Stomach (tissue), 9 donors: ENCODE results near the gene CORO2B. TPM values are rescaled to one million over a fixed set of nuclear protein-coding genes. Genes with fewer than 3 reads are reported as not detected.

Experiments
- DNase-seq, 2 donors: peaks; one replicate each; pipeline versions ENCODE4 v3.0.0 to v3.0.0-alpha.2; 2013 to 2019
- H3K27ac ChIP-seq, 5 donors: fragments of 200-600 bp in 4 of 5; sonication (generic) in 4 of 5; one replicate each; pipeline ENCODE4 v1.5.1; 2013 to 2019; ENCODE audit warnings: mild to moderate bottlenecking in 1 of 5, moderate library complexity in 1 of 5
- H3K27me3 ChIP-seq, 3 donors: fragments of 200-600 bp; sonication (generic); one replicate each; pipeline ENCODE4 v1.5.1; 2017 to 2019; ENCODE audit warnings: mixed run types in 1 of 3
- H3K36me3 ChIP-seq, 4 donors: fragments of 200-600 bp; sonication (generic); 1 replicate in 3 of 4; 2 replicates in 1 of 4; pipeline ENCODE4 v1.5.1; 2016 to 2019
- H3K4me1 ChIP-seq, 4 donors: fragments of 200-600 bp; sonication (generic); one replicate each; pipeline ENCODE4 v1.5.1; 2016 to 2019
- H3K4me3 ChIP-seq, 4 donors: fragments of 200-600 bp; sonication (generic) in 3 of 4; one replicate each; pipeline ENCODE4 v1.5.1; 2016 to 2019; ENCODE audit warnings: mild to moderate bottlenecking in 1 of 4
- H3K9me3 ChIP-seq, 4 donors: fragments of 200-600 bp; sonication (generic); one replicate each; pipeline ENCODE4 v1.5.1; 2016 to 2019
- EP300 ChIP-seq: sonication (generic); formaldehyde crosslinking; IDR thresholded peaks from one replicate; pipeline ENCODE4 v1.6.1; 2017; ENCODE audit warnings: antibody characterized with exemption
- POLR2A ChIP-seq, 4 donors: fragments of 450-650 bp; IDR thresholded peaks; one replicate each; pipeline ENCODE4 v1.6.1; 2016; ENCODE audit warnings: antibody characterized with exemption in 4 of 4, control low read depth in 2 of 4, mild to moderate bottlenecking in 1 of 4, moderate library complexity in 1 of 4
- POLR2AphosphoS5 ChIP-seq, 3 donors: sonication (generic); formaldehyde crosslinking; IDR thresholded peaks; one replicate each; pipeline ENCODE4 v1.6.1; 2016; ENCODE audit warnings: antibody characterized with exemption in 3 of 3
- WGBS, 5 donors: extraction: QIAGEN DNeasy Blood & Tissue Kit in 3 of 5; methylation state at CpG; one replicate each; pipeline versions ENCODE4 v1.1.5 to v1.1.7; 2013 to 2018; 5-methylcytosine and 5-hydroxymethylcytosine counted together
- intact Hi-C: fragments of 100-400 bp; cut with DNase I; formaldehyde crosslinking; loops from one replicate; pipeline ENCODE4 v1.15.1; 2023; ENCODE audit warnings: low total_unique reads
- polyA plus RNA-seq, 3 donors: library from polyadenylated mRNA; stranded (reverse); fragments of 200-250 nt; gene quantifications; one replicate each; pipeline ENCODE4 v1.2.3, GENCODE V29; 2013
- total RNA-seq, 5 donors: library from RNA; depleted of rRNA; stranded (reverse); fragments of >200 nt; gene quantifications; one replicate each; pipeline versions ENCODE4 v1.1.0 to v1.2.3, GENCODE V29; 2014 to 2016
- TF ChIP-seq, protein P1 (sequence below), 7 experiments: fragments of 450-650 bp in 4 of 7; fragments of 200-600 bp in 3 of 7; sonication (generic) in 3 of 7; IDR thresholded peaks; one replicate each; pipeline ENCODE4 v1.5.1; 2016 to 2019; ENCODE audit warnings: antibody characterized with exemption in 7 of 7, control low read depth in 2 of 7, mild to moderate bottlenecking in 1 of 7
- donor health status: healthy with polysubstance abuse.
- donor health status: Bipolar disorder and iron deficiency.
- donor health status: healthy.

CORO2B gene
- total and polyA plus RNA-seq, 8 donors: 0.89 to 3.7 (median 2.3) TPM; not detected in 1

DNA sequence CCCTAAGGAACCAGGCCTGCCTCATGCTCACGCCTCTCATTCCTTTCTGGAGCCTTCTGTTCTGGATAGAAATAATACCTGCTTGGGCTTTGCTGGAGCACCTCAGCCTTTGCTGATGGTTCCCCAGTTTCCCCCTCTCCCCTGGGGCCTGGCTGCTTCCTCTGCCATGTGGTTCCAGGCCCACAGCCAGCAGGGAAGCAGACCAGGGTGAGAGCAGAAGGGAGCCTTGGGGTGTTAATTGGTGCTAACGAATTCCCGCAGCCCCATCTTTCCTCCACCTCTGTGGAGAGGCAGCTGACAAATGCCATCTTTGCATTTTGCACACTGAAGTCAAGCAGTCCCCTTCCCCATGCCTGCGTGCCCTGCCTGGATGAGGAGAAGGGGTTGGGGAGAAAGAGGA lies 13.1 kb upstream of the CORO2B start:
- no peak overlapping the region for H3K4me3 ChIP-seq
- no peak for DNase-seq

DNA sequence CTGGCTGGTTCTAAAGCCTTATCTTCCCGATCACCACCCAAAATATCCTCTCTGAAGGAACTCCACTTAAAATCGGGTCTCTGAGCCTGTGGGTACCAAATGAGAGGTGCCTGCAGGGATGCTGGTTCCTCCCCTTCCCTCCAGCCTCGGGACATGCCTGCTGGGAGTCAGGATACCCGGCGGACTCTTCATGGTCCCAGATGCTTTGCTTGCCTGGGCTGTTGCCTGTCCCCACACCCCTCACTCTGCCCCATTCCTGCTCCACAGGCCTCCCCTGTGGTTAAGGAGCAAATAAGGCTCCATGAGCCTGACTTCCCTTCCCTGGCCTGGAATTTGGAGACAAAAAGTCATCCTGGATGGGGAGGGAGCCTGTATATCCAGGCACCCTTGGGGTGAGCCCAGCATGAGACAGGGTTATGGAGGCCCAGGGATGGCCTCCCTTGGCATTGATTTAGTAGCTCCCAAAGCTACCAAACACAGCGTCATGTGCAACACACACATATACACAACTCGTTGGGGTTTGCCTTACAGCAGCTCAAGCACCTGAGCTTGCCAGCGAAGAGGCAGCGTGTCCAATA lies 12.3 kb upstream of the CORO2B start:
- no peaks in the 10 kb centered on the region for H3K4me1 ChIP-seq
- intact Hi-C loops: no loop called here
- no peak for DNase-seq
- no peaks in the 10 kb centered on the region for H3K36me3 ChIP-seq
- H3K4me3 ChIP-seq: no peak overlapping the region
- H3K27ac ChIP-seq: no peak overlapping the region
- TF ChIP-seq POLR2AphosphoS5 (IDR thresholded peaks at IDR 0.05) (no peak), EP300 (no peak), POLR2A (IDR thresholded peaks at IDR 0.05) (no peak)
- TF ChIP-seq, protein P1, sequence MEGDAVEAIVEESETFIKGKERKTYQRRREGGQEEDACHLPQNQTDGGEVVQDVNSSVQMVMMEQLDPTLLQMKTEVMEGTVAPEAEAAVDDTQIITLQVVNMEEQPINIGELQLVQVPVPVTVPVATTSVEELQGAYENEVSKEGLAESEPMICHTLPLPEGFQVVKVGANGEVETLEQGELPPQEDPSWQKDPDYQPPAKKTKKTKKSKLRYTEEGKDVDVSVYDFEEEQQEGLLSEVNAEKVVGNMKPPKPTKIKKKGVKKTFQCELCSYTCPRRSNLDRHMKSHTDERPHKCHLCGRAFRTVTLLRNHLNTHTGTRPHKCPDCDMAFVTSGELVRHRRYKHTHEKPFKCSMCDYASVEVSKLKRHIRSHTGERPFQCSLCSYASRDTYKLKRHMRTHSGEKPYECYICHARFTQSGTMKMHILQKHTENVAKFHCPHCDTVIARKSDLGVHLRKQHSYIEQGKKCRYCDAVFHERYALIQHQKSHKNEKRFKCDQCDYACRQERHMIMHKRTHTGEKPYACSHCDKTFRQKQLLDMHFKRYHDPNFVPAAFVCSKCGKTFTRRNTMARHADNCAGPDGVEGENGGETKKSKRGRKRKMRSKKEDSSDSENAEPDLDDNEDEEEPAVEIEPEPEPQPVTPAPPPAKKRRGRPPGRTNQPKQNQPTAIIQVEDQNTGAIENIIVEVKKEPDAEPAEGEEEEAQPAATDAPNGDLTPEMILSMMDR (IDR thresholded peaks at IDR 0.05): no peak
- peaks cover 0 to 13% (median 8%) of the 10 kb centered on the region in 3 donors for H3K27me3 ChIP-seq
- H3K9me3 ChIP-seq: no peaks in the 10 kb centered on the region
- WGBS, 5 donors: 62 to 72% (median 62%) methylated on average over 9 of the region's 9 CpGs

More for the DNA sequence above, 13.1 kb upstream of the CORO2B start:
- no peaks in the 10 kb centered on the region for H3K36me3 ChIP-seq
- TF ChIP-seq EP300: no peak
- intact Hi-C loops: no loop called here
- peaks cover 0 to 20% (median 15%) of the 10 kb centered on the region in 3 donors for H3K27me3 ChIP-seq
- no peaks in the 10 kb centered on the region for H3K9me3 ChIP-seq
- 75 to 87% (median 83%) methylated on average over 4 of the region's 4 CpGs for WGBS, 5 donors
- no peaks in the 10 kb centered on the region for H3K4me1 ChIP-seq
- no peak overlapping the region for H3K27ac ChIP-seq

DNA sequence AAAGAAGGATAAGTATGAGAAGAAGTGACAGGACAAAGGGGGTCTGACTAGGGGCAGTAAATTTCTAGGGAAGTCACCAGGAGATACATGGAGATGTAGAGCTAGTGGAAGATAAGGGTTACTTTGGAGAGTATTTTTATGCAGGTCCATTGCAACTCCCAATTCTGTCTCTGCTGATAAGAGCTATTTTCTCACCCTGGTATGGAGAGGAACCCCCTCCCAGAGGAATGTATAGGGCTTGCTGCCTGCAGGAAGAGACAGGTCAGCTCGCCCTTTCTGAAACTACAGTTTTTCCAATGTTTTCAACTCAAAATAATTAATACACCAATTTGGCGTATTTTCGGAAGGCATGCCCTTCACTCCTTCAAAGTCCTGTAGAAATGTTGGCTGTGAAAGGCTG lies 11.4 kb upstream of the CORO2B start:
- TF ChIP-seq POLR2AphosphoS5 (IDR thresholded peaks at IDR 0.05) (no peak), EP300 (no peak), POLR2A (IDR thresholded peaks at IDR 0.05) (no peak)
- TF ChIP-seq, protein P1 (IDR thresholded peaks at IDR 0.05): no peak
- Histone ChIP-seq H3K27ac (no peak overlapping the region), H3K27me3 (peaks cover 0 to 19% (median 7%) of the 10 kb centered on the region in 3 donors), H3K36me3 (no peaks in the 10 kb centered on the region), H3K4me3 (no peak overlapping the region), H3K4me1 (no peaks in the 10 kb centered on the region), H3K9me3 (no peaks in the 10 kb centered on the region)
- intact Hi-C loops: no loop called here
- DNase-seq: no peak
- WGBS, 5 donors: 85 to 90% (median 86%) methylated on average over 3 of the region's 3 CpGs

DNA sequence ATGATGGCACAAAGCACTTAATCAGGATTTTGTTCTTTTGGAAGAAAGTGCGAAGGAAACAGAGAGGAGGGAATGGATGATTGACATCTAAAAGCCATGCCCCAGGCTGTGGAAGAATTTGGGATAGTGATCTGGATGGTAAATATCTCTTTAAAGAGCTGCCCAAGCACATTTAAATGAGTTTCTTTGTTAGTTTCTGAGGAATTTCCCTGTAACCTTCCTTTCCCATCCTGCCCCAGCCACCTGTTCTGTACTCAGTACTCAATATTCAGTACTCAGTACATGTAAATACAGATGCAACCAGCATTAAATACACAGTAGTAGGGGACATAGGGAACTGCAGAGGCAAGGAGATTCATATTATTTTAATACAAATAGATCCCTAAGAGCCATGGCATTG lies 7.8 kb upstream of the CORO2B start:
- no peaks in the 10 kb centered on the region for H3K9me3 ChIP-seq
- H3K4me1 ChIP-seq: no peaks in the 10 kb centered on the region
- peaks cover 0 to 54% (median 23%) of the 10 kb centered on the region in 3 donors for H3K27me3 ChIP-seq
- H3K27ac ChIP-seq: no peak overlapping the region
- TF ChIP-seq, protein P1 (IDR thresholded peaks at IDR 0.05): no peak
- no peak for TF ChIP-seq POLR2A (IDR thresholded peaks at IDR 0.05)
- no peak for TF ChIP-seq EP300
- no peak for TF ChIP-seq POLR2AphosphoS5 (IDR thresholded peaks at IDR 0.05)
- no peak overlapping the region for H3K4me3 ChIP-seq
- intact Hi-C loops: no loop called here
- no peaks in the 10 kb centered on the region for H3K36me3 ChIP-seq
- DNase-seq: no peak
- WGBS, 5 donors: 80 to 97% (median 90%) methylated on average over 1 of the region's 1 CpG

DNA sequence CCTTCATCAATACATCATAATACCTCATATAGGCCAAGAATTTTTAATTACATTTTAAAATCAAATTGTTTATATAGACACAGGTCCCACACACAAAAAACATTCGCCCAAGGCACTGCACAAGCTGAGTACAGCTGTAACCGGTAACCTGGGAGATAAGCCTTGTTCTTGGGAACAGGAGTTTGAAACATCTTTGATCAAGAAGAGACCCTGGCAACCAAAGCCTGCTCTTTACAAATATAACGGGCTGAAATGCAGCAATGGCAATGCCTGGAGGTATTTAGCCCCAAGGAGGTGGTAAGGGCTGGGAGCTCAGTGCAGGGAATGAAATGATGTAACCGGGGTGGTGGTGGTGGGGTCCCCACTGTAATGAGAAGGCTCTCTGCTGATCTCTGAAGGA lies 7.2 kb upstream of the CORO2B start:
- no peak overlapping the region for H3K27ac ChIP-seq
- H3K4me1 ChIP-seq: no peaks in the 10 kb centered on the region
- WGBS, 5 donors: 55 to 78% (median 62%) methylated on average over 4 of the region's 4 CpGs
- no peaks in the 10 kb centered on the region for H3K9me3 ChIP-seq
- TF ChIP-seq EP300 (no peak), POLR2A (IDR thresholded peaks at IDR 0.05) (no peak), POLR2AphosphoS5 (IDR thresholded peaks at IDR 0.05) (no peak)
- TF ChIP-seq, protein P1 (IDR thresholded peaks at IDR 0.05): no peak
- no peak overlapping the region for H3K4me3 ChIP-seq
- no peaks in the 10 kb centered on the region for H3K36me3 ChIP-seq
- H3K27me3 ChIP-seq: peaks cover 0 to 60% (median 28%) of the 10 kb centered on the region in 3 donors
- intact Hi-C loops: no loop called here
- no peak for DNase-seq
